ENCODE measurements around the gene NFKBIE. TPM values are rescaled to one million over a fixed set of nuclear protein-coding genes. Genes with fewer than 3 reads are reported as not detected.

NFKBIE gene
- total and polyA plus RNA-seq, 9 of the 15 experiments (the other 6 are each of a cell fraction or from before 2014, with no cell fraction given) = 2.1 to 16.4 (median 11.7) TPM

DNA sequence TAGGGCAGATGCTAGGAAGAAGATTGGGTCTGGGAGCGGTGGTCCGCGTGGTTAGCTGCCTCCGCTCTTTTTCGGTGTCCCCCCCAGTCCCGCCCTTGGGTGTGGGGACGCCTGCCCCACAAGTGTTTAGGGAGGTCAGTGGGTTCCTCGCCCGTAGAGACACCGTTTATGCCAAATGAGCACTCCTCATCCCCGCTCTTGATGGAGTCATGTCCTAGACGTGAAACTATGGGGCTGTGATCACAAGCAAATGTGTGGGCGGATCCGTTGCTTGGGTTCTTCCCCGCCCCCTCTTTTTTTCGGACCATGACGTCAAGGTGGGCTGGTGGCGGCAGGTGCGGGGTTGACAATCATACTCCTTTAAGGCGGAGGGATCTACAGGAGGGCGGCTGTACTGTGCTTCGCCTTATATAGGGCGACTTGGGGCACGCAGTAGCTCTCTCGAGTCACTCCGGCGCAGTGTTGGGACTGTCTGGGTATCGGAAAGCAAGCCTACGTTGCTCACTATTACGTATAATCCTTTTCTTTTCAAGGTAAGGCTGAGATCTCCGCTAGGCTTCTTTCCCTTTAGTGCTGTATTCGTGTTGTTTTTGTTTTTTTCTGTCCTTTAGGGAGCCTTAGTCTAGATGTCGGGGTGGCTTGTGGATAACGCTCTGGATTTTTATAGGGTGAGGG, 18.6 kb downstream of the NFKBIE start, which contains the start of gene HSP90AB1 (continued):
- TF ChIP-seq, protein P1, sequence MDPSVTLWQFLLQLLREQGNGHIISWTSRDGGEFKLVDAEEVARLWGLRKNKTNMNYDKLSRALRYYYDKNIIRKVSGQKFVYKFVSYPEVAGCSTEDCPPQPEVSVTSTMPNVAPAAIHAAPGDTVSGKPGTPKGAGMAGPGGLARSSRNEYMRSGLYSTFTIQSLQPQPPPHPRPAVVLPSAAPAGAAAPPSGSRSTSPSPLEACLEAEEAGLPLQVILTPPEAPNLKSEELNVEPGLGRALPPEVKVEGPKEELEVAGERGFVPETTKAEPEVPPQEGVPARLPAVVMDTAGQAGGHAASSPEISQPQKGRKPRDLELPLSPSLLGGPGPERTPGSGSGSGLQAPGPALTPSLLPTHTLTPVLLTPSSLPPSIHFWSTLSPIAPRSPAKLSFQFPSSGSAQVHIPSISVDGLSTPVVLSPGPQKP (CRISPR knock-in tag; IDR thresholded peaks at IDR 0.05) = no peak
- no peak for TF ChIP-seq ZNF707 (CRISPR knock-in tag; conservative IDR thresholded peaks at IDR 0.05)
- peak; percentile 67; the same call in 1 of the 2 replicates for TF ChIP-seq DIDO1 (tag; IDR thresholded peaks at IDR 0.05; ENCODE audit: low read depth)
- TF ChIP-seq, protein P2, sequence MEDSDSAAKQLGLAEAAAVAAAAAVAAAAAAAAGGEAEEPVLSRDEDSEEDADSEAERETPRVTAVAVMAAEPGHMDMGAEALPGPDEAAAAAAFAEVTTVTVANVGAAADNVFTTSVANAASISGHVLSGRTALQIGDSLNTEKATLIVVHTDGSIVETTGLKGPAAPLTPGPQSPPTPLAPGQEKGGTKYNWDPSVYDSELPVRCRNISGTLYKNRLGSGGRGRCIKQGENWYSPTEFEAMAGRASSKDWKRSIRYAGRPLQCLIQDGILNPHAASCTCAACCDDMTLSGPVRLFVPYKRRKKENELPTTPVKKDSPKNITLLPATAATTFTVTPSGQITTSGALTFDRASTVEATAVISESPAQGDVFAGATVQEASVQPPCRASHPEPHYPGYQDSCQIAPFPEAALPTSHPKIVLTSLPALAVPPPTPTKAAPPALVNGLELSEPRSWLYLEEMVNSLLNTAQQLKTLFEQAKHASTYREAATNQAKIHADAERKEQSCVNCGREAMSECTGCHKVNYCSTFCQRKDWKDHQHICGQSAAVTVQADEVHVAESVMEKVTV (CRISPR knock-in tag; IDR thresholded peaks at IDR 0.05) = no peak; the same call in 1 of the 2 replicates
- 0 out of 2 replicates have a peak, but pooled peaks have one; percentile 42 for TF ChIP-seq ZNF830 (CRISPR knock-in tag; IDR thresholded peaks at IDR 0.05)
- no peak for TF ChIP-seq CBX2 (IDR thresholded peaks at IDR 0.05; ENCODE audit: insufficient read depth, low read length, poor library complexity, severe bottlenecking)
- TF ChIP-seq ZKSCAN1 (IDR thresholded peaks at IDR 0.05; ENCODE audit: low read depth, low read length) = 0 out of 2 replicates have a peak, but pooled peaks have one; percentile 61
- no peak for TF ChIP-seq ZBTB17 (CRISPR knock-in tag; IDR thresholded peaks at IDR 0.05)
- no peak for TF ChIP-seq XRCC5 (IDR thresholded peaks at IDR 0.05; ENCODE audit: low read depth, low read length)
- TF ChIP-seq BRD9 (IDR thresholded peaks at IDR 0.05; ENCODE audit: low read depth, partially characterized antibody) = peak; percentile 95
- TF ChIP-seq RB1 (IDR thresholded peaks at IDR 0.05; ENCODE audit: low read depth) = peak; percentile 82
- TF ChIP-seq, protein P3, sequence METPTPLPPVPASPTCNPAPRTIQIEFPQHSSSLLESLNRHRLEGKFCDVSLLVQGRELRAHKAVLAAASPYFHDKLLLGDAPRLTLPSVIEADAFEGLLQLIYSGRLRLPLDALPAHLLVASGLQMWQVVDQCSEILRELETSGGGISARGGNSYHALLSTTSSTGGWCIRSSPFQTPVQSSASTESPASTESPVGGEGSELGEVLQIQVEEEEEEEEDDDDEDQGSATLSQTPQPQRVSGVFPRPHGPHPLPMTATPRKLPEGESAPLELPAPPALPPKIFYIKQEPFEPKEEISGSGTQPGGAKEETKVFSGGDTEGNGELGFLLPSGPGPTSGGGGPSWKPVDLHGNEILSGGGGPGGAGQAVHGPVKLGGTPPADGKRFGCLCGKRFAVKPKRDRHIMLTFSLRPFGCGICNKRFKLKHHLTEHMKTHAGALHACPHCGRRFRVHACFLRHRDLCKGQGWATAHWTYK (CRISPR knock-in tag; IDR thresholded peaks at IDR 0.05) = no peak
- peak; percentile 87 for TF ChIP-seq RBBP5 (IDR thresholded peaks at IDR 0.05; ENCODE audit: borderline replicate concordance, insufficient read depth, low read length, poor library complexity, severe bottlenecking)
- TF ChIP-seq ZSCAN29 (IDR thresholded peaks at IDR 0.05) = no peak; the same call in 1 of the 2 replicates
- no peak for TF ChIP-seq ZFP1 (CRISPR knock-in tag; IDR thresholded peaks at IDR 0.05)
- peak; percentile 78; the same call in 1 of the 2 replicates for TF ChIP-seq ZNF174 (CRISPR knock-in tag; IDR thresholded peaks at IDR 0.05)
- TF ChIP-seq NFYB (IDR thresholded peaks at IDR 0.05; ENCODE audit: extremely low read depth, insufficient read length) = no peak
- no peak for TF ChIP-seq HMG20B (CRISPR knock-in tag; IDR thresholded peaks at IDR 0.05)
- TF ChIP-seq CSDE1 (IDR thresholded peaks at IDR 0.05) = peak; percentile 82 to 89; a peak in 3 of 4 replicates
- no peak for TF ChIP-seq ETS2 (tag; IDR thresholded peaks at IDR 0.05; ENCODE audit: borderline replicate concordance, poor library complexity, severe bottlenecking)
- no peak for TF ChIP-seq NCOA2 (IDR thresholded peaks at IDR 0.05; ENCODE audit: partially characterized antibody in 2 of 2)
- TF ChIP-seq STAG1 (CRISPR knock-in tag; IDR thresholded peaks at IDR 0.05; ENCODE audit: borderline replicate concordance) = no peak
- peak; percentile 26; the same call in 1 of the 2 replicates for TF ChIP-seq RUNX1 (IDR thresholded peaks at IDR 0.05; ENCODE audit: low read depth)
- no peak for TF ChIP-seq HNRNPH1 (optimal IDR thresholded peaks at IDR 0.05; ENCODE audit: low read depth, low read length)
- no peak for TF ChIP-seq POLR3A (IDR thresholded peaks at IDR 0.05; ENCODE audit: borderline replicate concordance, extremely low read depth, insufficient read depth, insufficient read length)
- peak; percentile 23; the same call in 1 of the 2 replicates for TF ChIP-seq ZNF282 (CRISPR knock-in tag; IDR thresholded peaks at IDR 0.05)
